HEK293 (cell line): Measurements from ENCODE around the gene TMEM270.

Experiments
- CTCF ChIA-PET: fragments of 350-600 bp; formaldehyde crosslinking; extraction: SDS; loops from one replicate; lab custom pipeline; 2021; ENCODE audit warnings: antibody characterized with exemption; lab: Yijun Ruan, JAX
- POLR2A ChIA-PET: fragments of 300-600 bp; formaldehyde crosslinking; extraction: SDS; loops from one replicate; lab custom pipeline; 2020; ENCODE audit warnings: antibody characterized with exemption, inconsistent platforms; lab: Yijun Ruan, JAX
- H3K27ac ChIP-seq: fragments of 200-500 bp; sonication (Bioruptor generic); 2 replicates; pipeline ENCODE4 v1.5.1; 2014; ENCODE audit warnings: low read depth, low read length, control low read depth, inconsistent platforms; ENCODE audit errors: extremely low read depth
- H3K36me3 ChIP-seq, 2 experiments: fragments of 200-500 bp in 1 of 2; sonication (Bioruptor generic) in 1 of 2; 1 replicate in 1 of 2; 2 replicates in 1 of 2; pipeline ENCODE4 v1.5.1; 2014 to 2017; ENCODE audit warnings: inconsistent platforms in 2 of 2, low read length in 2 of 2; ENCODE audit not compliant: control insufficient read depth in 2 of 2, insufficient read depth in 1 of 2
- H3K4me1 ChIP-seq: fragments of 200-500 bp; sonication (Bioruptor generic); 2 replicates; pipeline ENCODE4 v1.5.1; 2014; ENCODE audit warnings: mild to moderate bottlenecking, low read length, inconsistent platforms; ENCODE audit not compliant: control insufficient read depth, insufficient read depth
- H3K4me3 ChIP-seq: 2 replicates; pipeline ENCODE4 v1.5.1; 2011; ENCODE audit warnings: low read depth, mild to moderate bottlenecking, control low read depth, low read length, moderate library complexity
- H3K9me3 ChIP-seq: fragments of 200-500 bp; sonication (Bioruptor generic); 2 replicates; pipeline ENCODE4 v1.5.1; 2014; ENCODE audit warnings: low read depth, low read length, inconsistent platforms; ENCODE audit not compliant: control insufficient read depth, insufficient read depth
- EGR2 ChIP-seq: fragments of 450-650 bp; formaldehyde crosslinking; IDR thresholded peaks from 2 replicates; pipeline ENCODE4 v1.5.1; 2016; ENCODE audit warnings: low read depth, missing biosample characterization, missing genetic modification characterization
- GLI4 ChIP-seq: fragments of 450-650 bp; formaldehyde crosslinking; IDR thresholded peaks from 2 replicates; pipeline ENCODE4 v1.5.1; 2016; ENCODE audit warnings: missing biosample characterization, missing genetic modification characterization
- HIC1 ChIP-seq: fragments of 450-650 bp; formaldehyde crosslinking; IDR thresholded peaks from 2 replicates; pipeline ENCODE4 v1.5.1; 2016; ENCODE audit warnings: missing biosample characterization, missing genetic modification characterization
- SETDB1 ChIP-seq: IDR thresholded peaks from one replicate; pipeline ENCODE4 v1.6.1; 2017; ENCODE audit warnings: mild to moderate bottlenecking, low read length, moderate library complexity, mixed read lengths; ENCODE audit not compliant: insufficient read length
- ZBTB26 ChIP-seq: fragments of 450-650 bp; formaldehyde crosslinking; optimal IDR thresholded peaks from 2 replicates; pipeline ENCODE3; 2016; ENCODE audit warnings: missing biosample characterization, mild to moderate bottlenecking, missing genetic modification characterization
- ZBTB48 ChIP-seq: fragments of 450-650 bp; formaldehyde crosslinking; IDR thresholded peaks from 2 replicates; pipeline ENCODE4 v1.5.1; 2016; ENCODE audit warnings: missing biosample characterization, missing genetic modification characterization
- ZFP69B ChIP-seq: fragments of 450-650 bp; formaldehyde crosslinking; IDR thresholded peaks from 2 replicates; pipeline ENCODE4 v1.5.1; 2016; ENCODE audit warnings: missing biosample characterization, missing genetic modification characterization
- ZNF121 ChIP-seq: fragments of 450-650 bp; formaldehyde crosslinking; IDR thresholded peaks from 2 replicates; pipeline ENCODE4 v1.5.1; 2016; ENCODE audit warnings: missing biosample characterization, missing genetic modification characterization
- ZNF138 ChIP-seq: fragments of 450-650 bp; formaldehyde crosslinking; IDR thresholded peaks from 2 replicates; pipeline ENCODE4 v1.5.1; 2016; ENCODE audit warnings: missing biosample characterization, missing genetic modification characterization, borderline replicate concordance
- ZNF18 ChIP-seq: fragments of 450-650 bp; formaldehyde crosslinking; IDR thresholded peaks from 2 replicates; pipeline ENCODE4 v1.5.1; 2016; ENCODE audit warnings: missing biosample characterization, missing genetic modification characterization
- ZNF248 ChIP-seq: fragments of 450-650 bp; formaldehyde crosslinking; IDR thresholded peaks from 2 replicates; pipeline ENCODE4 v1.5.1; 2017; ENCODE audit warnings: missing biosample characterization, missing genetic modification characterization
- ZNF311 ChIP-seq: fragments of 450-650 bp; formaldehyde crosslinking; IDR thresholded peaks from 2 replicates; pipeline ENCODE4 v1.5.1; 2017; ENCODE audit warnings: missing biosample characterization, missing genetic modification characterization, borderline replicate concordance
- ZNF341 ChIP-seq: fragments of 450-650 bp; formaldehyde crosslinking; IDR thresholded peaks from 2 replicates; pipeline ENCODE4; 2016; ENCODE audit warnings: low read depth, missing biosample characterization, missing genetic modification characterization
- ZNF571 ChIP-seq: fragments of 450-650 bp; formaldehyde crosslinking; IDR thresholded peaks from 2 replicates; pipeline ENCODE4 v1.5.0; 2017; ENCODE audit warnings: missing biosample characterization, missing genetic modification characterization
- ZNF639 ChIP-seq: fragments of 450-650 bp; formaldehyde crosslinking; IDR thresholded peaks from 2 replicates; pipeline ENCODE4 v1.5.1; 2016; ENCODE audit warnings: missing biosample characterization, missing genetic modification characterization
- TF ChIP-seq, protein P1 (sequence below): fragments of 450-650 bp; formaldehyde crosslinking; IDR thresholded peaks from 2 replicates; pipeline ENCODE4 v1.5.1; 2017; ENCODE audit warnings: missing biosample characterization, mild to moderate bottlenecking, missing genetic modification characterization, moderate library complexity
- TF ChIP-seq, protein P2 (sequence below): IDR thresholded peaks from 2 replicates; pipeline ENCODE4 v1.6.1; 2011; ENCODE audit warnings: mild to moderate bottlenecking, low read depth, low read length, borderline replicate concordance

TMEM270 gene

GRCh38 chr7:73828972-73829371 is 32.0 kb upstream of the TMEM270 start:
- peaks cover 14% of the 10 kb centered on the region for H3K4me1 ChIP-seq
- peak overlapping the region; percentile 85; the same call in 1 of the 2 replicates for H3K27ac ChIP-seq
- no peaks in the 10 kb centered on the region for H3K36me3 ChIP-seq
- CTCF ChIA-PET, result interaction anchor here (0.6 to 1.2 kb wide), 3 partner anchors 14 to 94 kb away, joined by 3 to 4 read pairs (median 3); partner anchors contain the start of gene METTL27
- H3K4me3 ChIP-seq, result no peak overlapping the region
- H3K9me3 ChIP-seq, result no peaks in the 10 kb centered on the region
- POLR2A ChIA-PET, result interaction anchor here (0.7 to 1.7 kb wide), 2 partner anchors 19 to 22 kb away, joined by 3 to 7 read pairs; no protein-coding TSS in a partner anchor
- peak; percentile 8; the same call in 1 of the 2 replicates for TF ChIP-seq ZNF121 (tag by site-specific recombination)
- no peak for TF ChIP-seq EGR2 (tag by site-specific recombination)
- TF ChIP-seq ZBTB48 (tag by site-specific recombination), result no peak
- TF ChIP-seq ZFP69B (tag by site-specific recombination), result no peak
- no peak for TF ChIP-seq ZNF311 (tag by site-specific recombination)
- no peak for TF ChIP-seq ZNF138
- TF ChIP-seq ZBTB26, result no peak
- no peak for TF ChIP-seq ZNF248 (tag by site-specific recombination)

GRCh38 chr7:73829505-73829904 is 31.5 kb upstream of the TMEM270 start:
- Histone ChIP-seq H3K9me3 (no peaks in the 10 kb centered on the region), H3K27ac (no peak overlapping the region), H3K4me3 (no peak overlapping the region), H3K36me3 (no peaks in the 10 kb centered on the region), H3K4me1 (peaks cover 14% of the 10 kb centered on the region)
- ChIA-PET CTCF (interaction anchor here (0.6 to 1.2 kb wide), 4 partner anchors 13 to 94 kb away, joined by 3 to 4 read pairs (median 3); partner anchors contain the start of gene METTL27), POLR2A (no interaction called here)
- TF ChIP-seq SETDB1 (no peak), ZNF341 (tag by site-specific recombination) (peak; percentile 67)

- ChIA-PET POLR2A (no interaction called here), CTCF (interaction anchor here (0.6 to 1.2 kb wide), 3 partner anchors 15 to 95 kb away, joined by 3 to 4 read pairs (median 3); no protein-coding TSS in a partner anchor)
- no peaks in the 10 kb centered on the region for H3K9me3 ChIP-seq
- TF ChIP-seq, protein P1, sequence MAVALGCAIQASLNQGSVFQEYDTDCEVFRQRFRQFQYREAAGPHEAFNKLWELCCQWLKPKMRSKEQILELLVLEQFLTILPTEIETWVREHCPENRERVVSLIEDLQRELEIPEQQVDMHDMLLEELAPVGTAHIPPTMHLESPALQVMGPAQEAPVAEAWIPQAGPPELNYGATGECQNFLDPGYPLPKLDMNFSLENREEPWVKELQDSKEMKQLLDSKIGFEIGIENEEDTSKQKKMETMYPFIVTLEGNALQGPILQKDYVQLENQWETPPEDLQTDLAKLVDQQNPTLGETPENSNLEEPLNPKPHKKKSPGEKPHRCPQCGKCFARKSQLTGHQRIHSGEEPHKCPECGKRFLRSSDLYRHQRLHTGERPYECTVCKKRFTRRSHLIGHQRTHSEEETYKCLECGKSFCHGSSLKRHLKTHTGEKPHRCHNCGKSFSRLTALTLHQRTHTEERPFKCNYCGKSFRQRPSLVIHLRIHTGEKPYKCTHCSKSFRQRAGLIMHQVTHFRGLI (tag by site-specific recombination), result no peak
- TF ChIP-seq ZNF18, result no peak
- no peak for TF ChIP-seq HIC1
- no peak for TF ChIP-seq GLI4 (tag by site-specific recombination)
- no peak for TF ChIP-seq ZNF571 (tag by site-specific recombination)
- TF ChIP-seq, protein P2, sequence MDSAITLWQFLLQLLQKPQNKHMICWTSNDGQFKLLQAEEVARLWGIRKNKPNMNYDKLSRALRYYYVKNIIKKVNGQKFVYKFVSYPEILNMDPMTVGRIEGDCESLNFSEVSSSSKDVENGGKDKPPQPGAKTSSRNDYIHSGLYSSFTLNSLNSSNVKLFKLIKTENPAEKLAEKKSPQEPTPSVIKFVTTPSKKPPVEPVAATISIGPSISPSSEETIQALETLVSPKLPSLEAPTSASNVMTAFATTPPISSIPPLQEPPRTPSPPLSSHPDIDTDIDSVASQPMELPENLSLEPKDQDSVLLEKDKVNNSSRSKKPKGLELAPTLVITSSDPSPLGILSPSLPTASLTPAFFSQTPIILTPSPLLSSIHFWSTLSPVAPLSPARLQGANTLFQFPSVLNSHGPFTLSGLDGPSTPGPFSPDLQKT, result no peak
- TF ChIP-seq ZNF639 (tag by site-specific recombination), result no peak
- H3K36me3 ChIP-seq, result no peaks in the 10 kb centered on the region
- H3K4me3 ChIP-seq, result no peak overlapping the region
- H3K4me1 ChIP-seq, result peaks cover 14% of the 10 kb centered on the region
- H3K27ac ChIP-seq, result 0 out of 2 replicates have a peak overlapping the region, but pooled peaks have one; percentile 24
These were observed 30.9 kb upstream of the TMEM270 start for GRCh38 chr7:73829921-73830680.
